IMR-90 (cell line): ENCODE results near the gene PCSK6. TPM values are rescaled to one million over a fixed set of nuclear protein-coding genes. Genes with fewer than 3 reads are reported as not detected.

Source experiments
- ATAC-seq: fragments of 200-7000 bp; cut with Tn5 transposase; 2 replicates; pipeline ENCODE4 v1.9.1; 2020; ENCODE audit warnings: low read depth, mild to moderate bottlenecking, moderate library complexity
- BruUV-seq: library from RNA; stranded (reverse); fragments of 400-500 nt; replicated peaks from 2 replicates; lab custom pipeline; 2021; lab: Mats Ljungman, UMichigan
- CTCF ChIA-PET: fragments of 300-600 bp; formaldehyde crosslinking; extraction: SDS; loops from one replicate; lab custom pipeline; 2021; ENCODE audit warnings: antibody characterized with exemption; lab: Yijun Ruan, JAX
- POLR2A ChIA-PET: fragments of 300-600 bp; sonication (Branson Sonifier 250); formaldehyde crosslinking; loops from one replicate; lab custom pipeline; 2022; ENCODE audit warnings: antibody characterized with exemption; ENCODE audit not compliant: unreplicated experiment; lab: Charles Lee
- DNase-seq: peaks from one replicate; pipeline ENCODE4 v3.0.0; 2013
- H2AFZ ChIP-seq: replicated peaks from 2 replicates; pipeline ENCODE3; 2013; ENCODE audit warnings: low read length, mild to moderate bottlenecking; ENCODE audit not compliant: poor library complexity
- H2AK5ac ChIP-seq: 2 replicates; pipeline ENCODE4 v1.6.1; 2013; ENCODE audit warnings: low read depth, low read length, inconsistent platforms
- H2AK9ac ChIP-seq: replicated peaks from 2 replicates; pipeline ENCODE3; 2013; ENCODE audit warnings: mild to moderate bottlenecking, low read depth, low read length, moderate library complexity; ENCODE audit not compliant: poor library complexity
- H2BK120ac ChIP-seq: 2 replicates; pipeline ENCODE4 v1.6.1; 2013; ENCODE audit warnings: low read depth, low read length, inconsistent platforms
- H2BK15ac ChIP-seq: 3 replicates; pipeline ENCODE4 v1.6.1; 2013; ENCODE audit warnings: low read depth, low read length, inconsistent platforms
- H2BK20ac ChIP-seq: 2 replicates; pipeline ENCODE4 v1.6.1; 2013; ENCODE audit warnings: low read depth, mild to moderate bottlenecking, inconsistent platforms, low read length, moderate library complexity
- H2BK5ac ChIP-seq: 2 replicates; pipeline ENCODE4 v1.6.1; 2013; ENCODE audit warnings: mild to moderate bottlenecking, low read depth, low read length, inconsistent platforms; ENCODE audit not compliant: poor library complexity, severe bottlenecking
- H3K14ac ChIP-seq: replicated peaks from 2 replicates; pipeline ENCODE4 v1.6.1; 2013; ENCODE audit warnings: low read depth, low read length, inconsistent platforms
- H3K18ac ChIP-seq: 2 replicates; pipeline ENCODE4 v1.6.1; 2013; ENCODE audit warnings: low read depth, low read length, control low read depth
- H3K23ac ChIP-seq: 2 replicates; pipeline ENCODE4 v1.6.1; 2013; ENCODE audit warnings: low read depth, low read length, inconsistent platforms
- H3K27ac ChIP-seq: 2 replicates; pipeline ENCODE4 v1.5.1; 2013; ENCODE audit warnings: mild to moderate bottlenecking, control low read depth, low read length; ENCODE audit not compliant: insufficient read depth
- H3K27me3 ChIP-seq: 2 replicates; pipeline ENCODE4 v1.6.1; 2013; ENCODE audit warnings: low read length; ENCODE audit not compliant: control insufficient read depth, insufficient read depth
- H3K36me3 ChIP-seq: 2 replicates; pipeline ENCODE4 v1.6.1; 2013; ENCODE audit warnings: low read length, mixed read lengths; ENCODE audit not compliant: control insufficient read depth, insufficient read depth
- H3K4ac ChIP-seq: 2 replicates; pipeline ENCODE4 v1.6.1; 2013; ENCODE audit warnings: low read depth, low read length, inconsistent platforms
- H3K4me1 ChIP-seq: 2 replicates; pipeline ENCODE4 v1.6.1; 2013; ENCODE audit warnings: low read length, mixed read lengths; ENCODE audit not compliant: control insufficient read depth, insufficient read depth
- H3K4me2 ChIP-seq: 2 replicates; pipeline ENCODE4 v1.6.1; 2013; ENCODE audit warnings: low read depth, mild to moderate bottlenecking, control low read depth, low read length, moderate library complexity
- H3K4me3 ChIP-seq: 2 replicates; pipeline ENCODE4 v1.5.1; 2013; ENCODE audit warnings: low read depth, mild to moderate bottlenecking, control low read depth, low read length, moderate library complexity; ENCODE audit not compliant: insufficient read depth
- H3K56ac ChIP-seq: 2 replicates; pipeline ENCODE4 v1.6.1; 2013; ENCODE audit warnings: low read length, inconsistent platforms; ENCODE audit not compliant: insufficient read depth; ENCODE audit errors: extremely low read depth
- H3K79me1 ChIP-seq, 2 experiments: 2 replicates each; pipeline ENCODE4 v1.6.1; 2013; ENCODE audit warnings: low read length in 2 of 2, inconsistent platforms in 1 of 2, low read depth in 1 of 2
- H3K9ac ChIP-seq: 2 replicates; pipeline ENCODE4 v1.6.1; 2013; ENCODE audit warnings: low read depth, low read length, control low read depth
- H3K9me1 ChIP-seq: 2 replicates; pipeline ENCODE4 v1.6.1; 2013; ENCODE audit warnings: low read length, inconsistent platforms; ENCODE audit not compliant: insufficient read depth
- H3K9me3 ChIP-seq: 2 replicates; pipeline ENCODE4 v1.6.1; 2013; ENCODE audit warnings: low read length; ENCODE audit not compliant: control insufficient read depth, insufficient read depth
- H4K20me1 ChIP-seq: 2 replicates; pipeline ENCODE4 v1.6.1; 2013; ENCODE audit warnings: low read length, inconsistent platforms; ENCODE audit not compliant: insufficient read depth
- H4K5ac ChIP-seq: 2 replicates; pipeline ENCODE4 v1.6.1; 2013; ENCODE audit warnings: mild to moderate bottlenecking, low read depth, low read length, control low read depth
- H4K8ac ChIP-seq, 2 experiments: 2 replicates each; pipeline ENCODE4 v1.6.1; 2013; ENCODE audit warnings: low read depth in 2 of 2, low read length in 2 of 2, control low read depth in 1 of 2, inconsistent platforms in 1 of 2
- H4K91ac ChIP-seq: 2 replicates; pipeline ENCODE4 v1.6.1; 2013; ENCODE audit warnings: low read depth, low read length, inconsistent platforms; ENCODE audit not compliant: insufficient read depth
- BHLHE40 ChIP-seq: fragments of 150-350 bp; IDR thresholded peaks from 2 replicates; pipeline ENCODE4 v1.6.1; 2016; ENCODE audit warnings: mild to moderate bottlenecking, low read depth, low read length
- CEBPB ChIP-seq: IDR thresholded peaks from 2 replicates; pipeline ENCODE4 v1.6.1; 2012; ENCODE audit warnings: low read depth, low read length, improper control_type of control experiment
- CTCF ChIP-seq: conservative IDR thresholded peaks from 2 replicates; pipeline ENCODE4 v1.5.1; 2012; ENCODE audit warnings: mild to moderate bottlenecking, low read depth, low read length, improper control_type of control experiment
- MAZ ChIP-seq: IDR thresholded peaks from 2 replicates; pipeline ENCODE4 v1.6.1; 2012; ENCODE audit warnings: low read depth, mild to moderate bottlenecking, low read length, improper control_type of control experiment, moderate library complexity, borderline replicate concordance
- NFE2L2 ChIP-seq: fragments of 150-350 bp; IDR thresholded peaks from 2 replicates; pipeline ENCODE4 v1.6.1; 2016; ENCODE audit warnings: low read depth, mild to moderate bottlenecking, low read length
- RAD21 ChIP-seq: IDR thresholded peaks from 2 replicates; pipeline ENCODE4 v1.6.1; 2012; ENCODE audit warnings: low read length, improper control_type of control experiment
- RCOR1 ChIP-seq: IDR thresholded peaks from 2 replicates; pipeline ENCODE4 v1.6.1; 2012; ENCODE audit warnings: mild to moderate bottlenecking, low read length, improper control_type of control experiment; ENCODE audit not compliant: insufficient replicate concordance
- RFX5 ChIP-seq: IDR thresholded peaks from 2 replicates; pipeline ENCODE4 v1.8.0; 2012; ENCODE audit warnings: low read depth, mild to moderate bottlenecking, low read length, moderate library complexity
- WGBS, 2 experiments: methylation state at CpG; one replicate each; pipeline versions ENCODE4 v1.1.5 to v1.1.7; 2013; ENCODE audit warnings: missing lambda C conversion rate in 2 of 2; ENCODE audit not compliant: insufficient read length in 1 of 2; ENCODE audit errors: extremely low coverage in 2 of 2; 5-methylcytosine and 5-hydroxymethylcytosine counted together
- dilution Hi-C: fragments of 300-500 bp; cut with HindIII; formaldehyde crosslinking; loops from one replicate; pipeline ENCODE4 v1.14.3; 2018; ENCODE audit warnings: low sequenced_read_pairs; ENCODE audit not compliant: unreplicated experiment
- in situ Hi-C: fragments of 300-500 bp; cut with MboI; formaldehyde crosslinking; loops from 3 replicates; pipeline ENCODE4 v1.14.3; 2019; ENCODE audit warnings: low sequenced_read_pairs, inconsistent platforms, mixed read lengths
- intact Hi-C: fragments of 100-400 bp; cut with micrococcal nuclease; formaldehyde crosslinking; loops from 2 replicates; pipeline ENCODE4 v1.10.0; 2022
- polyA plus RNA-seq, 3 experiments: library from polyadenylated mRNA; depleted of rRNA; stranded (reverse); fragments of >200 nt; gene quantifications; 2 replicates each; pipeline ENCODE4 v1.2.3, GENCODE V29; 2012; ENCODE audit warnings: low replicate concordance in 1 of 3
- total RNA-seq: library from RNA; depleted of rRNA; stranded (reverse); fragments of >200 nt; gene quantifications from 2 replicates; pipeline ENCODE4 v1.2.3, GENCODE V29; 2012
- TF ChIP-seq, protein P1 (sequence below): fragments of 150-350 bp; IDR thresholded peaks from 2 replicates; pipeline ENCODE4 v1.6.1; 2016; ENCODE audit warnings: low read depth, mild to moderate bottlenecking, low read length, moderate library complexity, borderline replicate concordance
- TF ChIP-seq, protein P2 (sequence below): fragments of 150-350 bp; IDR thresholded peaks from 2 replicates; pipeline ENCODE4 v1.6.1; 2017; ENCODE audit warnings: mild to moderate bottlenecking, antibody characterized with exemption, low read length, low read depth

The PCSK6 gene
- total and polyA plus RNA-seq, 2 of the 4 experiments (the other 2 are of a cell fraction) = not detected

DNA sequence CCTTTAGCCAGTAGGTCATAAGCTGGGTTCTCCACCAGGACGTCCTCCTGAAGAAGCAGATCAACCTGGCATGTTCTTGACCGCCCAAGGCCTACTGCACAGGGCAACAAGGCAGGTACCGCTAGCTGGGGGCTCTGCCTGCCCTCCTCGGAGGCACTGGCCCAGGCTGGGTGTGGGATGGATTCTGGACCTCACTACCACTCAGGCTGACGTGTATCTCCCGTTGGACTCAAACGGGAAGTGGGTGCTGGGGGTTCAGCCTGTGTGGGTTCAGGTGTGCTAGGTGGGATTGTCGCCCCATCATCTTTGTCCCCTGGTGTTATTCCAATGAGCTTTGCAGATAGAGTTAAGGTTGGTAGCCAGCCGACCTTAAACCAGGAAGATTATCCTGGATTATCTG is 99.4 kb downstream of the PCSK6 start:
- Histone ChIP-seq H2BK120ac (no peak overlapping the region), H4K91ac (no peak overlapping the region), H4K8ac (no peak overlapping the region), H3K23ac (no peak overlapping the region), H4K20me1 (no peaks in the 10 kb centered on the region), H3K9me3 (no peaks in the 10 kb centered on the region), H3K14ac (no peak overlapping the region), H3K27ac (no peak overlapping the region), H3K9ac (no peak overlapping the region), H3K4me3 (no peak overlapping the region), H3K18ac (no peak overlapping the region), H3K4ac (no peak overlapping the region), H3K27me3 (peaks cover 29% of the 10 kb centered on the region), H2BK15ac (no peak overlapping the region), H3K9me1 (no peaks in the 10 kb centered on the region), H3K4me1 (no peaks in the 10 kb centered on the region), H2BK20ac (no peak overlapping the region), H2AK5ac (no peak overlapping the region), H3K79me1 (no peaks in the 10 kb centered on the region), H2BK5ac (no peak overlapping the region), H2AK9ac (no peak overlapping the region), H2AFZ (no peak overlapping the region), H3K36me3 (no peaks in the 10 kb centered on the region), H3K56ac (no peak overlapping the region), H4K5ac (no peak overlapping the region), H3K4me2 (no peak overlapping the region)
- in situ Hi-C loops (no loop called here), dilution Hi-C loops (no loop called here), intact Hi-C loops (no loop called here)
- WGBS, 2 experiments = 23% methylated on average over 2 of the region's 9 CpGs; no CpG with 5 or more reads in 1 of the 2 experiments
- no peak for DNase-seq
- BruUV-seq = no TSS peak
- TF ChIP-seq MAZ (no peak), CEBPB (no peak), BHLHE40 (no peak), CTCF (no peak), RFX5 (no peak), RAD21 (no peak), RCOR1 (no peak), NFE2L2 (no peak)
- TF ChIP-seq, protein P1, sequence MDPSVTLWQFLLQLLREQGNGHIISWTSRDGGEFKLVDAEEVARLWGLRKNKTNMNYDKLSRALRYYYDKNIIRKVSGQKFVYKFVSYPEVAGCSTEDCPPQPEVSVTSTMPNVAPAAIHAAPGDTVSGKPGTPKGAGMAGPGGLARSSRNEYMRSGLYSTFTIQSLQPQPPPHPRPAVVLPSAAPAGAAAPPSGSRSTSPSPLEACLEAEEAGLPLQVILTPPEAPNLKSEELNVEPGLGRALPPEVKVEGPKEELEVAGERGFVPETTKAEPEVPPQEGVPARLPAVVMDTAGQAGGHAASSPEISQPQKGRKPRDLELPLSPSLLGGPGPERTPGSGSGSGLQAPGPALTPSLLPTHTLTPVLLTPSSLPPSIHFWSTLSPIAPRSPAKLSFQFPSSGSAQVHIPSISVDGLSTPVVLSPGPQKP = no peak
- TF ChIP-seq, protein P2, sequence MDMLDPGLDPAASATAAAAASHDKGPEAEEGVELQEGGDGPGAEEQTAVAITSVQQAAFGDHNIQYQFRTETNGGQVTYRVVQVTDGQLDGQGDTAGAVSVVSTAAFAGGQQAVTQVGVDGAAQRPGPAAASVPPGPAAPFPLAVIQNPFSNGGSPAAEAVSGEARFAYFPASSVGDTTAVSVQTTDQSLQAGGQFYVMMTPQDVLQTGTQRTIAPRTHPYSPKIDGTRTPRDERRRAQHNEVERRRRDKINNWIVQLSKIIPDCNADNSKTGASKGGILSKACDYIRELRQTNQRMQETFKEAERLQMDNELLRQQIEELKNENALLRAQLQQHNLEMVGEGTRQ = no peak
- no peak for ATAC-seq
- ChIA-PET CTCF (no interaction called here), POLR2A (no interaction called here)
